Skin epidermis (tissue), 12 donors: Measurements from ENCODE around the gene NOTCH4.
"Not testable (repeated sequence)": the region's sequence is repeated elsewhere in the genome, so short reads cannot be mapped to it uniquely, and the experiment has no call there.

ENCODE experiments used
- H3K27ac ChIP-seq, 21 experiments: fragments of 200-600 bp; sonication (generic) in 11 of 21; one replicate each; pipeline ENCODE4 v1.5.0; 2020; ENCODE audit warnings: mild to moderate bottlenecking in 3 of 21, inconsistent platforms in 2 of 21, moderate library complexity in 2 of 21
- H3K4me3 ChIP-seq, 7 experiments: fragments of 200-600 bp; sonication (generic) in 2 of 7; one replicate each; pipeline ENCODE4 v1.5.0; 2020; ENCODE audit warnings: inconsistent platforms in 2 of 7, mild to moderate bottlenecking in 2 of 7, moderate library complexity in 1 of 7

The NOTCH4 gene

DNA sequence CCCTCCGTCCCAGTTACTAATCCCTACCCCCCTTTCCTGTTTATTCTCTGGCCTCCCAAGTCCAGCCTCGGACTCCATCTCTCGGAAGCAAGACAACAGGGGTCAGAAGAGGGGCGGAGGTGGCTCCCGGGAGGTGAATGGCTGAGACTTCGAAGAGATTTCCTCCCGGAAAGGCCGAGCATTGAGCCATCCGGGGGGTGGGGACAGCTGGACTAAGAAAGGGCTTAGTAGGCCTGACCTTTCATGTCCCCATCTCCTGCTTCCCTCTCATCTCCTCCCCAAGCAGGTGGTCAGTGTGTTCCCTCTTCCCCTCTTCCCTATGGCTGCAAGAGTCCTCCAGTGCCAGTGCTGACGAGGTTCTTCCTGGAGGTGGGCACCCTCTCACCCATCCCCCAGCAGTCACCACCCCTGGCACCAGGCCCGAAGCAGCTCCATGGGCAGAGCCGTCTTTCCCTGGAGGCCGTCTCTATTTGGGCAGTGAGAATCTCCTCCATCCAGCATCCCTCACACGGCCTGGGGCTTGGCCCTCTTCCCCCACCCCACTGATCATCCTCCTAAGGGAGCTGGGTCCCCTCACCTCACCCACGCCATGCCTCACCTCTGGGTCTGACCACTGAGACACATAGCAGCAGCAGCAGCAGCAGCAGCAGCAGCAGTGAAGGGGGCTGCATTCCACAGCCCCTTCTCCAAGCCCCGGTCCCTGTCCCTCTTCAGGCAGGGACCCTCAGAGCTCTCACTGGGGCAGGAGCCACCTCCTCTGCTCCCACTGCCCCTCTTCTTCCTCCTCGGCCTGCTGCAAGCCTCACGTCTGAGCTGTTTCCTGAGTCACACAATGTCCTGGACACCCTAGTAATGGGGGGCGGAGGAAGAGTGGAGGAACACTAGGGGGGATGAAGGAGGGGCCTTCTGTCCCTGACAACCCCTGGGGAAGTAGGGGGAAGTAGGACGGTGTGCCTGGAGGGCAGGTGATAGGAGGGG is at the start of gene NOTCH4:
TSS of gene NOTCH4 (minus strand) at position 810 of the 978 bp plus-strand sequence. CDS start at position 671, 139 bp downstream.
- peak within 1 kb of the TSS in 5 of 7 experiments; percentile 1 to 22 (median 12) for H3K4me3 ChIP-seq
- H3K27ac ChIP-seq: peak within 1 kb of the TSS in 18 of 21 experiments; percentile 8 to 77 (median 66)

DNA sequence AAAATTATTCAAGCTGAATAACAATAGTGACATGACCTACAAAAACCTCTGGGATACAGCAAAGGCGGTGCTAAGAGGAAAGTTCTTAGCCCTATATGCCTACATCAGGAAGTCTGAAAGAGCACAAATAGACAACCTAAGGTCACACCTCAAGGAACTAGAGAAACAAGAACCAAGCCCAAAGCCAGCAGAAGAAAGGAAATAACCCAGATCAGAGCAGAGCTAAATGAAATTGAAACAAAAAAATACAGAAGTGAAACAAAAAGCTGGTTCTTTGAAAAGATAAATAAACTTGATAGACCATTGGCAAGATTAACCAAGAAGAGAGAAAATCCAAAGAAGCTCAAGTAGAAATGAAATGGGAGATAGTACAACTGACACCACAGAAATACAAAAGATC is 47.6 kb upstream of the NOTCH4 start:
- H3K27ac ChIP-seq: peak overlapping the region in 1 of 21 experiments; percentile 67
- H3K4me3 ChIP-seq: no peak overlapping the region

DNA sequence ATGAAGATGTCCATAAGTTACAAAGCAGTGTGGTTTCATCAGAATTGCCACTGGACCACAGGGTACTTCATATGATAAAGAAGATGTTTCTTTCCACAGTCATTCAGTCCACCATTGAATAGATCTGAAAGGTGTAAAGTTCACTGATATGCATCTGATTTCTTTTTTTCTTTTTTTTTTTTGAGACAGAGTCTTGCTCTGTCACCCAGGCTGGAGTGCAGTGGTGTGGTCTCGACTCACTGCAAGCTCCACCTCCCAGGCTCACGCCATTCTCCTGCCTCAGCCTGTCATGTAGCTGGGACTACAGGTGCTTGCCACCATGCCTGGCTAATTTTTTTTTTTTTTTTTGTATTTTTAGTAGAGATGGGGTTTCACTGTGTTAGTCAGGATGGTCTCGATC is 44.6 kb upstream of the NOTCH4 start:
- not testable (repeated sequence) for H3K27ac ChIP-seq, H3K4me3 ChIP-seq

DNA sequence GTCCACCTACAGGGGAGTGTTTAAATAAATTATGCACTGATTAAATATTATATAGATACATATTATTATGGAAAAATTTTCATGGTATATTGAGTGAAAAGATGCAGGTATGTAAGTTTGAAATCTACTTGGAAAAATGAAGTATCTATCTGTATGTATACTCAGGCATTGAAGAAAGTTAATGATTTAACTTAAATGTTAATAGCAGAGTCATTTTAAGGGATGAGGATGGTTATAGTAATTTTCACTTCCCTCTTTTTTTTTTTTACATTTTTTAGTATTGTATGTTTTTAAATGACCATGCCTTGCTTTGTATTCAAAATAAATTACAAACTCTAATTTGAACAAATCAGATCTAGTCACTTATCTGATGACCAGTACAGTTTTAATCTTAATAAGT is 43.2 kb upstream of the NOTCH4 start:
- Histone ChIP-seq H3K4me3 (no peak overlapping the region), H3K27ac (no peak overlapping the region)

DNA sequence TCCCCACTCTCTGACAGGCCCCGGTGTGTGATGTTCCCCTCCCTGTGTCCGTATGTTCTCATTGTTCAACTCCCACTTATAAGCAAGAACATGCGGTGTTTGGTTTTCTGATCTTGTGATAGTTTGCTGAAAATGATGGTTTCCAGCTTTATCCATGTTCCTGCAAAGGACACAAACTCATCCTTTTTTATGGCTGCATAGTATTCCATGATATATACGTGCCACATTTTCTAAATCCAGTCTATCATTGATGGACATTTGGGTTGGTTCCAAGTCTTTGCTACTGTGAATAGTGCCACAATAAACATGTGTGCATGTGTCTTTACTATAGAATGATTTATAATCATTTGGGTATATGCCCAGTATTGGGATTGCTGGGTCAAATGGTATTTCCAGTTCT is 33.4 kb upstream of the NOTCH4 start:
- not testable (repeated sequence) for H3K27ac ChIP-seq

DNA sequence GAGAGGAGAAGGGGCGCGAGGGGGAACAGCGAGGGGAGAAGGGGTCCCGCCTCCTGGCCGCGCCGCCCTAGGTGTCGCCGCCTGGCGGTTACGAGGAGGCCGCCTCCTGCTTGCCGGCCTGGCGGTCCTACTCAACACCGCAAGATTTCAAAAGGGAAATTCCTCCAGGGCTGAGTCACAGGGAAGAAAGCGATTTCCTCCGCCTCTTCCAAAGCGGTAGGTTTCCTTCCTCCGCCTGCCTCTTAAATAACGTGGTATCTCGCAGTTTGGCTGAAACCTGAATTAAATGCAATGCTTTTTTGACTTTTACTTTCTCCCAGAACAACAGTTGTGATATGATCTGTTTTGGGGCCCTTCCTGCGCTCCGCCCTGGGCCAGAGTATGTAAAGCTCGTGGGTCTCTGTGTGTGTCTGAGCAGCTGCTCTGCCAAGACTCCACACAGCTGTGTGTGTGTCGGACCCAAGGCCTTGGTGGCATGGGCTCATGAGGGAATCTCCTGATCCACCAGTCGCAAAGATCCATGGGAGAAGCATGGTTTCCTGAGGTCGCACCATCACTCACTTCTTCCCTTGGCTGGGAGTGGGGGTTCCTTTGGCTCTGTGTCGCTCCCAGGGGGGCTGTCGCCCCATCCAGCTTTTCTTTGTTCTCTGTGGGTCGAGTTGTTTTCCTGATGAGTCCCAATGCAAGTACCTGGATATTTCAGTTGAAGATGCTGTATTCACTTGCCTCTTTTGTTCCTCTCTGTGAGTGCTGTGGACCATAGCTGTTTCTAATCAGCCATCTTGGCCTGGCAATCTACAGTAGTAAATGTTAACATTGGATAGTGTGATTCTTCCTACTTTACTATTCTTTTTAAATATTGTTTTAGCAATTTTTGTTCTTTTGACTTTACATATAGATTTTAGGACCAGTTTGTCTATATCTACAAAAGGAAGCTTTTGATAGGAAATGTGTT is 31.6 kb upstream of the NOTCH4 start:
- Histone ChIP-seq H3K4me3 (peak overlapping the region; percentile 4 to 32 (median 20)), H3K27ac (peak overlapping the region in 19 of 21 experiments; percentile 11 to 91 (median 73))

More for the DNA sequence above, 33.4 kb upstream of the NOTCH4 start:
- H3K4me3 ChIP-seq: not testable (repeated sequence)

DNA sequence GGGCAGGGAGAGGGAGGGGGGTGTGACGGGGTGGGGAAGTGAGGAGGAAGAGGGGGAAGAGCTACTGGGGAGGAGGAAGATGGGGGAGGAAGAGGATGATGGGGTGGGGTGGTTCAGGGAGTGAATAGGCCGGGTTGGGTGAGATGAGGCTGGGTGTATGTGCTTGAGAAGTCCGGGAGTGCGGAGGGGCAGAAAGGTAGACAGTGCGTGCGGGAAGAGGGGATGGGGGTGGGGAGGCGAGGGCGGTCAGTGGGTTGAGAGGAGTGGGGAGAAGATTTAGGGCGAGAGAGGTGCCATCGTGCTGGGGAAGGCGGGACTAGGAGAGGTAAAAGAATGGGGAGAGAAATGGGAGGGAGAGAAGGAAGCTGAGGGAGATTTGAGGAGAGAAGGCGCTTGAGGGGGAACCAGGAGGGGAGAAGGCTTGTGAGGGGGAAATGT is 30.9 kb upstream of the NOTCH4 start:
- Histone ChIP-seq H3K4me3 (peak overlapping the region; percentile 4 to 32 (median 20)), H3K27ac (peak overlapping the region in 18 of 21 experiments; percentile 11 to 91 (median 72))

DNA sequence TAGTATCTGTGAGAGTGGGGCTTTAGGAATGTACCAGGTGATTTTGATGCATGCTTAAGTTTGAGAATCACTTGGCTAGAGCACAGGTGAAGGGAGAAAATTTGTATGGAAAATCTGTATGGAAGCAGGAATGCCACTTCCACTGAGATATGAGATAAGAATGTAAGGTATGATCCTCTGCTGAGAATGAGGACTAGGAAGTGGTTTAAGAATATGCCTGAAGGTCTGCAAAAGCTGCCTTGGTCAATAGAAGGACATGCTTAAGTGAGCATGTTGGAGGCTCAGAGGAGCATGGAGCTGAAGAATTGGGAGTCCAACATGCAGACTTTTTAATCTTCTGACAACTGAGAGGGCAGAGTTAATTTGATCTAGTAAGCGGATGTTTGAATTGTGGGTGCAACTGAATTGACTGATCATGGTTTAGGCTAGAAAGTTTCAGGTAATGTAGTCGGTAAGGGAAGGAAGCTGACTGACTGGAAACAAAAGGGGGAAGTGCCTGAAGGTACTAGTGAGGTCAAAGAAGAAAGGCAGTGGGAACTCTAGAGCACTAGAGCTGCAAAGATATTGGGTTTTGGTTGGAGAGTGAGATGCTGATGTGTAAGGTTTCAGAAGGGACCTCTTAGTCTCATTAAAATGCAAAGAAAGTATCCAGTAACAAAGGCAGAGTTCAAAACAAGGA is 28.6 kb upstream of the NOTCH4 start:
- no peak overlapping the region for H3K27ac ChIP-seq
- H3K4me3 ChIP-seq: no peak overlapping the region

DNA sequence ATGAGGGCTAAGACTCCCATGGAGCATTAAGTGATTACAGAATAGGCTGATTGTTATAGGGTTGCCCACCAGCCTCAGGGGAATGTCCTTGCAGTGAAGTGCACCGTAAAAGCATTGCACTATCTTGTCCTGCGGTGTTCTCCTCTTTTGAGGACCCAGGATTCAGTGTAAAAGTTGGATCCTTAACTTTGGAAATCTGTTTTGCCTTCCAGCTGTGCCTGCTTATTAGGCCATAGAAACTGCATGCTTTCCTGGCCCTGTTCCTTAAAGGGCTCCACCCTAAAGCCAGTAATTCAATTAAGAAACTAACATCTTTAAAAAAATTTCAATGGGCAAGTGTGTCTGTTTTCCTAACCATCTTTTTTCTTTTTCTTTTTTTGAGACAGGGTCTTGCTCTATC is 25.4 kb upstream of the NOTCH4 start:
- Histone ChIP-seq H3K4me3 (no peak overlapping the region), H3K27ac (no peak overlapping the region)

DNA sequence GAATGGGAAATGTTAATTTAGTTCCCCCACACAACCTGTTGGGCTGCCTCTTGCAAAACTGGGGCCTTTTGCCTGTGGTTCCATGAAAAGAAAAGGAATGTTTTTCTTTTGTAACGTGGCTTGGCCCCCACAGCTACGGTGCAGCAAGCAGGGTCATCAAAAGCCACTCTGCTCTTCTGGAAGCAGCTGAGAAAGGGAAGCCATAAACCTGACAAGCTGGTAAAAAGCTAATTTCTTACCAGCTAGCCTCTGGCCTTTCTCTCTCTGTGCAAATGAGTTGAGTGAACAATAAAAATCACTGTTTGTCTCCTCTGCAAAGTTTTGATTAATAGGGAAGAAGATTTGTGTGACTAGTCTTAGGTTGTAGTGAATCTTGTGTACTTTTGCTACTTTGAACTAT is 23.5 kb upstream of the NOTCH4 start:
- Histone ChIP-seq H3K27ac (no peak overlapping the region), H3K4me3 (no peak overlapping the region)

DNA sequence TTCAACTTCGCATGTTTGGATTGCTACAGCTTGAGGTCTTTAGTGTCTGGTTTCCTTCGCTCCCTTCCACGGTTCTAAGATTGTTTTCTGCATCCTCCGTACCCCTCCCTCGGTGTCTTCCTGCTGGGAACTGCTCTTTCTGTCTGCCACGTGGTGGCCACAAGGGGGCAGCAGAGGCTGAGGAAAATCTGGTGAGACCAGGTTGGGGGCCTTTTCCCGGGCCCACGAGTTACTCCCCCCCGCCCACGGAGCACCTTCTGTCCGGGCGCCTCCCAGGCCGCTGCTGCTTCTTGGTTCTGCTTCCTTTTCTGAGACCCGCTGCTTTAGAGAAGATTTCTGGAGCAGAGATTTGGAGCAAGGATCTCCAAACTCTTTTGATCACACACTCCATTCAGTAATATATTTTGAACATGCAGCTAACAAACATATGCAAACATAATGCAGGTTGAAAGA is 21.1 kb upstream of the NOTCH4 start:
- Histone ChIP-seq H3K4me3 (peak overlapping the region in 2 of 7 experiments; percentile 15), H3K27ac (peak overlapping the region in 20 of 21 experiments; percentile 23 to 79 (median 62))

DNA sequence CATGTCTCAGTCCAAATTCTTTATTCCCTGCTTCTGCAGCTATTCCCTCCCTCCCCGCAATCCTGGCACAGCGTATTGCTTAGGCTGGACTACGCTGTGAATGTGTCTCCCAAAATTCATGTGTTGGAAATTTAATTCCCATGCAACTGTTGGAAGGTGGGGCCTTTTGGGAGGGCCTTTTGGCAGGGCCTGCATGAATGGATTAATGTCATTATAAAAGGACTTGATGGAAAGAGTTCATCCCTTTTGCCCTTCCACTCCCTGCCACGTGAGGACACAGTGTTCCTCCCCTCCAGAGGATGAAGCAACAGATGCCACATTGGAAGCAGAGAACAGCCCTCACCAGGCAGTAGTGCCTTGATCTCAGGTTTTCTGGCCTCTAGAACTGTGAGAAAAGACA is 20.4 kb upstream of the NOTCH4 start:
- Histone ChIP-seq H3K4me3 (peak overlapping the region in 2 of 7 experiments; percentile 15), H3K27ac (peak overlapping the region in 17 of 21 experiments; percentile 35 to 79 (median 63))

DNA sequence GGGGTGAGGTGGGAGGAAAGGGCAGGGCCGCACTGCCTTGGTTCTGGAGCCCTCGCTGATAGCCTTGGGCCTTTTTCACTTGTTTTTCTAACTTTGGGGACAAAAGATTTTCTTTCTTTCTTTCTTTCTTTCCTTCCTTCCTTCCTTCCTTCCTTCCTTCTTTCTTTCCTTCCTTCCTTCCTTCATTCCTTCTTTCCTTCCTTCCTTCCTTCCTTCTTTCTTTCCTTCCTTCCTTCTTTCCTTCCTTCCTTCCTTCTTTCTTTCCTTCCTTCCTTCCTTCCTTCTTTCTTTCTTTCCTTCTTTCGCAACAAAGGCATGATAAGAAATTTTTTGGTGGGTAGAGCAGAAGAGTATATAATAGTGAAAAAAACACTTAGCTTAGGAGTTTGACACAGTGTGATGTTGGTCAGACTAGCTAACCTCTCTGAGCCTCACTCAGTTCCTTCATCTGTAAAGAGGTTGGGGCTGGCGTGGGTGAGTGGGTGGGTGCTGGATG is 18.5 kb upstream of the NOTCH4 start:
- not testable (repeated sequence) for H3K27ac ChIP-seq

DNA sequence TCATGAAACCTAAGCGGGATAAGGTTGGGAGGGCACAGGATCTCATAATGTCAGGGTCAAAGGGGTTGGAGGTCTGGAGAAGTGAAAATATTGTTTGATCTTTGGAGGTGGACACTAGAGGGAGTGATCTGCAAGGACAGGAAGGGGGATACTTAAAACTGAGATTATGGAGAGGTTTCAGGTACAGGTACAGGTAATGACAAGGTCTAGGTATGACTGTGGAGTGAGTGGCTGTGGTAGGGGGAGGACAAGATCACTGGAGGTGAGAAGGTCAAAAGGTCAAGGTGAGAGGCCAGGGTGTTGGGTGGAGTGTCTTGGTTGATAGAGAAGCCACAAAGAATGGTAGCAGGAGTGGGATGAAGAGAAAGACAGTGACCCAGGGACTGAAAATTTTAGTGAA is 16.8 kb upstream of the NOTCH4 start:
- no peak overlapping the region for H3K27ac ChIP-seq

More for the DNA sequence above, 18.5 kb upstream of the NOTCH4 start:
- not testable (repeated sequence) for H3K4me3 ChIP-seq

DNA sequence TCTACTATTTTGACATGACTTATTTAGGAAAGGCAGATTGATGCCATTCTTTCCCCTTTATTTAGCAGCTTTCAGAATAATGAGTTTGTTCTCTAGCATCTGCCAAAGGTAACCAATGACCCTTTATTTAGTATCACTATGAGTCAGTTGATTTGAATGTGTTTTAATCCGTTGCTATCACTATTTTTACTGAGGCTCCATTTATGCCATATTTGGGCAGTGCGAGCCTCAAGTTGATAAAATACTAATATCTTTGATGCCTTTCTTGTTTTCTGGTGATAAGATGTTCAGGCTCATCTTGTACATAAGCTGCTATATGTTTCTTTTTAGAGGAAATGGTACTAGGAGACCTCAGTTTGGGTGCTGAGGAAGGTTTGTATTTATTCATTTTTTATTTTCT is 15.6 kb upstream of the NOTCH4 start:
- H3K4me3 ChIP-seq: no peak overlapping the region
- H3K27ac ChIP-seq: no peak overlapping the region

More for the DNA sequence above, 16.8 kb upstream of the NOTCH4 start:
- no peak overlapping the region for H3K4me3 ChIP-seq

DNA sequence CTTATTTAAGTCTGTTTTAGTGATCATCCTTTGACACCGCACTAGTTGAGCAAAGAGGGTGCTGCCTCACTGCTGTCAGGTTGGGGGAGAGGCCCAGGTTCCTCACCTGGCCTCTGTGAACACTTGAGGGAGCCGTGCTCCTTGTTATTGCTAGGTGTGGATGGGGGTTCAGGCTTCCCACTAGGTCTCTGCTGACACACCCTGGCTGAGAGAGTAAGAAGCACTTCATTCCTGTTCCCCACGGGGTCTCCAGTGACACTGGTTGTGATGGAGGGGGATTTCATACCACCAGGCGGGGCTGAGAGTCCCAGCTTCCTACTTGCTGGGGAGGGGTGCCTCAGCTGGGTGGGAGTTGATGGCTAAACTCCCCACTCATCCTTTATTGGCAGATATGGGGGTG is 11.1 kb upstream of the NOTCH4 start:
- Histone ChIP-seq H3K27ac (peak overlapping the region in 1 of 21 experiments; percentile 17), H3K4me3 (no peak overlapping the region)

DNA sequence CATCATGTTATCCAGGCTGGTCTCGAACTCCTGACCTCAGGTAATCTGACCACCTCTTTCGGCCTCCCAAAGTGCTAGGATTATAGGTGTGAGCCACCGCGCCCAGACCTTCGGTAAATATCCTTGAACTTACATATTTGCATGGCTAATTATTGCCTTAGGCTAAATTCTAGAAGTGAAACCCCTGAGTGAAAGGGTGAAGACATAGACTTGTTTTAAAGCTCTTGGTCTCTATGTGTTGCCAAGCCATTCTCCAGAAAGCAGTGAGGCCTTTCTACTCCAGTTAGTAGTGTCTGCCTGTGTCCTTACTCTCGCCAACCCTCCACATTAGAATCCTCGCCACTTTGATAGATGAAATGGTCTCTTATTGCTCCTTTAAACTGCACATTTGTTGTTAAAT is 2.6 kb upstream of the NOTCH4 start:
- Histone ChIP-seq H3K4me3 (no peak overlapping the region), H3K27ac (peak overlapping the region in 1 of 21 experiments; percentile 42)

DNA sequence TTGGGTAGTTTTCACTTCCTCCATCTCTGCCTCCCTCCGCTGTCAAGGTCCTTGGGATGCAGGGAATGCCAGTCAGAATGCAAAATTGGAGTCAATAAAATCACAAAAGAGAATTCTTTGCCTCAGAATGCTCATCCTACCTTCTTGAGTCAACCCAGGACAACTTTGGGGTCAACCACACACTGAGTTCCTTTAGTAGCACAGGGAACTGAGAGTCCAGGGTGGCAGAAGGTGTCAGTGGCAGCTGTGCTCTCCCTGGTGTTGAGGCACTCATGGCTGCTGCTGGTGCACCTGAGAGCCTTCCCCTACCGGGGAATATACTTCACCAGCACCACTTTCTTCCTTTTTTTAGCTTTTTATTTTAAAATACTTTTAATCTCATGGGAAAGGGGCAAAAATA is 829 bp upstream of the NOTCH4 start:
- H3K4me3 ChIP-seq: no peak overlapping the region
- peak overlapping the region in 6 of 21 experiments; percentile 12 to 77 (median 66) for H3K27ac ChIP-seq
